Neural cell (in vitro differentiated cells): ENCODE measurements around the gene KIF27. TPM values are rescaled to one million over a fixed set of nuclear protein-coding genes. Genes with fewer than 3 reads are reported as not detected.

Experiments
- H2AFZ ChIP-seq: fragments of 200-600, 300-800 bp; sonication (generic), shearing (Covaris generic); 2 replicates; pipeline ENCODE4 v1.6.0; 2014; ENCODE audit warnings: low read depth, mild to moderate bottlenecking, antibody characterized with exemption, low read length, moderate library complexity
- H3F3A ChIP-seq: fragments of 200-600 bp; shearing (Covaris generic); 2 replicates; pipeline ENCODE4 v1.6.1; 2016; ENCODE audit warnings: mild to moderate bottlenecking, moderate library complexity, mixed read lengths, antibody characterized with exemption, low read length; ENCODE audit not compliant: insufficient read depth, poor library complexity, severe bottlenecking
- H3K27ac ChIP-seq: fragments of 200-600, 300-800 bp; sonication (generic), shearing (Covaris generic); 2 replicates; pipeline ENCODE4 v1.5.1; 2014; ENCODE audit warnings: mild to moderate bottlenecking, low read length, moderate library complexity
- H3K27me3 ChIP-seq: fragments of 300-800, 200-600 bp; sonication (generic), shearing (Covaris generic); 2 replicates; pipeline ENCODE4 v1.6.0; 2014; ENCODE audit warnings: mild to moderate bottlenecking, low read depth, low read length, moderate library complexity; ENCODE audit not compliant: insufficient read depth
- H3K36me3 ChIP-seq: fragments of 300-800, 200-600 bp; sonication (generic), shearing (Covaris generic); 2 replicates; pipeline ENCODE4 v1.5.1; 2014; ENCODE audit warnings: mild to moderate bottlenecking, antibody characterized with exemption, low read length, moderate library complexity; ENCODE audit not compliant: insufficient read depth
- H3K4me2 ChIP-seq: fragments of 300-800, 200-600 bp; sonication (generic), shearing (Covaris generic); 2 replicates; pipeline ENCODE4 v1.6.0; 2014; ENCODE audit warnings: mild to moderate bottlenecking, low read length
- H3K4me3 ChIP-seq: fragments of 300-800, 200-600 bp; sonication (generic), shearing (Covaris generic); 2 replicates; pipeline ENCODE4 v1.5.1; 2014; ENCODE audit warnings: mild to moderate bottlenecking, low read length, moderate library complexity
- H3K79me2 ChIP-seq: fragments of 200-600 bp; shearing (Covaris generic); replicated peaks from 2 replicates; pipeline ENCODE4 v1.6.0; 2014; ENCODE audit warnings: mild to moderate bottlenecking, low read length, moderate library complexity; ENCODE audit not compliant: insufficient read depth
- H3K9ac ChIP-seq: fragments of 300-800, 200-600 bp; sonication (generic), shearing (Covaris generic); 2 replicates; pipeline ENCODE4 v1.6.1; 2016; ENCODE audit warnings: mild to moderate bottlenecking, low read length, mixed read lengths
- H3K9me2 ChIP-seq: fragments of 200-600 bp; shearing (Covaris generic); 2 replicates; pipeline ENCODE4 v1.6.1; 2016; ENCODE audit warnings: mild to moderate bottlenecking, low read length, mixed read lengths; ENCODE audit not compliant: insufficient read depth
- H3K9me3 ChIP-seq: fragments of 200-600, 300-800 bp; sonication (generic), shearing (Covaris generic); 2 replicates; pipeline ENCODE4 v1.6.1; 2016; ENCODE audit warnings: mild to moderate bottlenecking, mixed run types, low read length, moderate library complexity, mixed read lengths
- H4K20me1 ChIP-seq: fragments of 200-600 bp; shearing (Covaris generic); 2 replicates; pipeline ENCODE4 v1.6.1; 2016; ENCODE audit warnings: mild to moderate bottlenecking, mixed run types; ENCODE audit not compliant: insufficient read depth
- EP300 ChIP-seq: fragments of 450-650 bp; conservative IDR thresholded peaks from 2 replicates; pipeline ENCODE4 v1.6.1; 2014; ENCODE audit warnings: antibody characterized with exemption, mild to moderate bottlenecking, moderate library complexity; ENCODE audit not compliant: poor library complexity, severe bottlenecking
- EZH2 ChIP-seq: fragments of 200-600, 300-800 bp; shearing (Covaris generic), sonication (generic); IDR thresholded peaks from 2 replicates; pipeline ENCODE4 v1.6.1; 2014; ENCODE audit warnings: antibody characterized with exemption, low read length, borderline replicate concordance, mild to moderate bottlenecking; ENCODE audit not compliant: insufficient read depth, poor library complexity, severe bottlenecking
- POLR2AphosphoS5 ChIP-seq: IDR thresholded peaks from 2 replicates; pipeline ENCODE4 v1.6.1; 2012
- RAD21 ChIP-seq: fragments of 450-650 bp; conservative IDR thresholded peaks from 2 replicates; pipeline ENCODE4 v1.6.1; 2014; ENCODE audit warnings: antibody characterized with exemption, mild to moderate bottlenecking, moderate library complexity
- SMC3 ChIP-seq: fragments of 450-650 bp; conservative IDR thresholded peaks from 2 replicates; pipeline ENCODE4 v1.6.1; 2014; ENCODE audit warnings: antibody characterized with exemption, mild to moderate bottlenecking, moderate library complexity; ENCODE audit not compliant: poor library complexity
- TAF1 ChIP-seq: IDR thresholded peaks from 2 replicates; pipeline ENCODE4 v1.6.1; 2012; ENCODE audit warnings: low read depth
- polyA plus RNA-seq: library from polyadenylated mRNA; depleted of rRNA; stranded (reverse); fragments of >200 nt; gene quantifications from 2 replicates; pipeline ENCODE4 v1.2.3, GENCODE V29; 2014
- TF ChIP-seq, protein P1 (sequence below): fragments of 450-650 bp; IDR thresholded peaks from 2 replicates; pipeline ENCODE4 v1.5.1; 2014; ENCODE audit warnings: antibody characterized with exemption, mild to moderate bottlenecking, moderate library complexity; ENCODE audit not compliant: poor library complexity, severe bottlenecking
- TF ChIP-seq, protein P2 (sequence below): IDR thresholded peaks from 2 replicates; pipeline ENCODE4 v1.6.1; 2012; ENCODE audit warnings: borderline replicate concordance

The KIF27 gene
- polyA plus RNA-seq, 1 donor from 2014 or later, result 7.1 TPM

DNA sequence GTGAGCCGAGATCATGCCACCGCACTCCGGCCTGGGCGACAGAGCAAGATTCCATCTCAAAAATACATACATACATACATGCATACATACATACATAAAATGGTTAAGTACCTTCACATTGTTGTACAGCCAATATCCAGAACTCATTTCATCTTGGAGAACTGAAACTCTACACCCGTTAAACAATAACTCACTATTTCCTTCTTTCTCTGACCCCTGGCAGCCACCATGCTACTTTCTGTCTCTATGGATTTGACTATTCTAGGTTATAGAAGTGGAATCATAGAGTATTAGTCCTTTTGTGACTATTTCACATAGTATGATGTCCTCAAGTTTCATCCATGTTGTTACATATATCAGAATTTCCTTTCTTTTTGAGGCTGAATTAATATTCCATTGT lies 9.6 kb upstream of the KIF27 start:
- Histone ChIP-seq H3K9me3 (no peaks in the 10 kb centered on the region), H3K4me3 (no peak overlapping the region), H3K36me3 (no peaks in the 10 kb centered on the region)

DNA sequence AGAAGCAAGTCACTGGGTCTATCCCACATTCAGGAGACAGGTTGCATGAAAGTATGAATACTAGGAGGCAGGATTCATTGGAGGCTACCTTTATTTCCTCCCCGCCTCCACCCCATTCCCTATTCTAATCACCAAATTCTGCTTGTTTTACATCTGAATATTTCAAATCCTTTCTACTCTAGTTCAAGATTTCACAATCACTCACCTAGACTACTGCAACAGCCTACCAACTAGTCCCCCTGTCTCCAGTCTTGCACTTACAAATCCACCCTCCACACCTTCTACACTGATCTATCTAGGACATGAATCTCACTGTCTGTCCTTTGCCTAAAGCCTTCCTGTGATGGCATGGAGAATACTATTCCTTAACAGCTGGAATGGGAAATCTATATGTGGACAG lies 6.4 kb upstream of the KIF27 start:
- H3K79me2 ChIP-seq, result no peaks in the 10 kb centered on the region
- no peak overlapping the region for H3K4me3 ChIP-seq
- no peak overlapping the region for H3K9ac ChIP-seq
- H3K9me3 ChIP-seq, result no peaks in the 10 kb centered on the region
- no peak overlapping the region for H2AFZ ChIP-seq
- no peaks in the 10 kb centered on the region for H3K27me3 ChIP-seq
- no peak overlapping the region for H3K27ac ChIP-seq
- TF ChIP-seq EZH2 (no peak), RAD21 (no peak), SMC3 (no peak), TAF1 (no peak), EP300 (no peak)
- TF ChIP-seq, protein P1, sequence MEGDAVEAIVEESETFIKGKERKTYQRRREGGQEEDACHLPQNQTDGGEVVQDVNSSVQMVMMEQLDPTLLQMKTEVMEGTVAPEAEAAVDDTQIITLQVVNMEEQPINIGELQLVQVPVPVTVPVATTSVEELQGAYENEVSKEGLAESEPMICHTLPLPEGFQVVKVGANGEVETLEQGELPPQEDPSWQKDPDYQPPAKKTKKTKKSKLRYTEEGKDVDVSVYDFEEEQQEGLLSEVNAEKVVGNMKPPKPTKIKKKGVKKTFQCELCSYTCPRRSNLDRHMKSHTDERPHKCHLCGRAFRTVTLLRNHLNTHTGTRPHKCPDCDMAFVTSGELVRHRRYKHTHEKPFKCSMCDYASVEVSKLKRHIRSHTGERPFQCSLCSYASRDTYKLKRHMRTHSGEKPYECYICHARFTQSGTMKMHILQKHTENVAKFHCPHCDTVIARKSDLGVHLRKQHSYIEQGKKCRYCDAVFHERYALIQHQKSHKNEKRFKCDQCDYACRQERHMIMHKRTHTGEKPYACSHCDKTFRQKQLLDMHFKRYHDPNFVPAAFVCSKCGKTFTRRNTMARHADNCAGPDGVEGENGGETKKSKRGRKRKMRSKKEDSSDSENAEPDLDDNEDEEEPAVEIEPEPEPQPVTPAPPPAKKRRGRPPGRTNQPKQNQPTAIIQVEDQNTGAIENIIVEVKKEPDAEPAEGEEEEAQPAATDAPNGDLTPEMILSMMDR, result no peak
- TF ChIP-seq, protein P2, sequence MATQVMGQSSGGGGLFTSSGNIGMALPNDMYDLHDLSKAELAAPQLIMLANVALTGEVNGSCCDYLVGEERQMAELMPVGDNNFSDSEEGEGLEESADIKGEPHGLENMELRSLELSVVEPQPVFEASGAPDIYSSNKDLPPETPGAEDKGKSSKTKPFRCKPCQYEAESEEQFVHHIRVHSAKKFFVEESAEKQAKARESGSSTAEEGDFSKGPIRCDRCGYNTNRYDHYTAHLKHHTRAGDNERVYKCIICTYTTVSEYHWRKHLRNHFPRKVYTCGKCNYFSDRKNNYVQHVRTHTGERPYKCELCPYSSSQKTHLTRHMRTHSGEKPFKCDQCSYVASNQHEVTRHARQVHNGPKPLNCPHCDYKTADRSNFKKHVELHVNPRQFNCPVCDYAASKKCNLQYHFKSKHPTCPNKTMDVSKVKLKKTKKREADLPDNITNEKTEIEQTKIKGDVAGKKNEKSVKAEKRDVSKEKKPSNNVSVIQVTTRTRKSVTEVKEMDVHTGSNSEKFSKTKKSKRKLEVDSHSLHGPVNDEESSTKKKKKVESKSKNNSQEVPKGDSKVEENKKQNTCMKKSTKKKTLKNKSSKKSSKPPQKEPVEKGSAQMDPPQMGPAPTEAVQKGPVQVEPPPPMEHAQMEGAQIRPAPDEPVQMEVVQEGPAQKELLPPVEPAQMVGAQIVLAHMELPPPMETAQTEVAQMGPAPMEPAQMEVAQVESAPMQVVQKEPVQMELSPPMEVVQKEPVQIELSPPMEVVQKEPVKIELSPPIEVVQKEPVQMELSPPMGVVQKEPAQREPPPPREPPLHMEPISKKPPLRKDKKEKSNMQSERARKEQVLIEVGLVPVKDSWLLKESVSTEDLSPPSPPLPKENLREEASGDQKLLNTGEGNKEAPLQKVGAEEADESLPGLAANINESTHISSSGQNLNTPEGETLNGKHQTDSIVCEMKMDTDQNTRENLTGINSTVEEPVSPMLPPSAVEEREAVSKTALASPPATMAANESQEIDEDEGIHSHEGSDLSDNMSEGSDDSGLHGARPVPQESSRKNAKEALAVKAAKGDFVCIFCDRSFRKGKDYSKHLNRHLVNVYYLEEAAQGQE, result no peak
- no peak overlapping the region for H3K4me2 ChIP-seq
- H3K9me2 ChIP-seq, result no peaks in the 10 kb centered on the region
- H3F3A ChIP-seq, result no peaks in the 10 kb centered on the region
- H4K20me1 ChIP-seq, result no peaks in the 10 kb centered on the region
- H3K36me3 ChIP-seq, result no peaks in the 10 kb centered on the region

More for the DNA sequence above, 9.6 kb upstream of the KIF27 start:
- TF ChIP-seq POLR2AphosphoS5 (no peak), SMC3 (no peak), EP300 (no peak)
- Histone ChIP-seq H4K20me1 (no peaks in the 10 kb centered on the region), H2AFZ (no peak overlapping the region), H3K27ac (no peak overlapping the region), H3K9me2 (no peaks in the 10 kb centered on the region), H3F3A (no peaks in the 10 kb centered on the region), H3K27me3 (no peaks in the 10 kb centered on the region), H3K79me2 (no peaks in the 10 kb centered on the region), H3K9ac (no peak overlapping the region), H3K4me2 (no peak overlapping the region)

DNA sequence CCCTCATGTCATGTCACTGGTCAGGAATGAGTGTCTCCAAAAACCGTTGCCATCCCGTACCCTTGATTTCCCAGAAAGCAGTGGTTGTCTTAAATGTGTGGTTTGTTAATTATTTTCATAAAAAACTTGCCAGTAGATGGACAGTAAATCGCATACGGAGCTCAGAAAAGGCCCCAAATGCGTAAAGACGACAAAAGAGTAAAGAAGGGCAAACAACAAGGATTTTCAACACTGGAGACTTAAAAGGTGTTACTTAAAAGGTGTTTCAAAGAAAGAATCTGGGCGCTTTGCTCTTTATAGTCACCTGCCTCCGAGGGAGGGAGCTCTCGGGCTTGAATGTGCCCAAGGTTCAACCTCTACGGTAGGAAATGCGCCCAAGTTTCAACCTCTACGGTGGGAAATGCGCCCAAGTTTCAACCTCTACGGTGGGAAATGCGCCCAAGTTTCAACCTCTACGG lies 734 bp downstream of the KIF27 start:
- Histone ChIP-seq H3K27ac (peak overlapping the region; percentile 70), H3K4me2 (peak overlapping the region; percentile 73), H3K36me3 (no peaks in the 10 kb centered on the region), H3K27me3 (no peaks in the 10 kb centered on the region), H3K9me2 (no peaks in the 10 kb centered on the region), H2AFZ (peak overlapping the region; percentile 4), H4K20me1 (no peaks in the 10 kb centered on the region), H3K9ac (peak overlapping the region; percentile 76), H3K4me3 (peak overlapping the region; percentile 75), H3K79me2 (peaks cover 6% of the 10 kb centered on the region), H3F3A (no peaks in the 10 kb centered on the region), H3K9me3 (no peaks in the 10 kb centered on the region)
- TF ChIP-seq, protein P2, result no peak
- TF ChIP-seq RAD21, result peak; percentile 44
- TF ChIP-seq, protein P1, result peak; percentile 75
- peak; percentile 50 for TF ChIP-seq SMC3
